ENCODE data around the gene TTL.
"Not testable (repeated sequence)": the region's sequence is repeated elsewhere in the genome, so short reads cannot be mapped to it uniquely, and the experiment has no call there.

The TTL gene

DNA sequence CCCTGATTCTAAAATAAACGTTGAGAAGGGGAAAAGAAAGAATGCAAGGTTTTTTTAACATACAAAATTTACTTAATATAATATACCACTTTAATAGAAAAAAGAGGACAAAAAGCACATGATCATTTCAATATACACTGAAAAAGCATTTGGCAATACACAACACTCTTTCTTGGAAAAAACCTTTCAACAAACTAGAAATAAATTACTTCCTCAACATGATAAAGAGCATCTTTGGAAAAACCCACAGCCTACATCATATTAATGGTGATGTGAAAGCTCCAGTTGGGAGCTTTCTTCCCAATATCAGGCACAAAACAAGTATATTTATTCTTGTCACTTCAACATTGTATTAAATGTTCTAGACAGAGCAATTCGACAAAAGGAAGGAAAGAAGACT lies 57.4 kb downstream of the TTL start:
- no peaks in the 10 kb centered on the region for H3K36me3 ChIP-seq (ENCODE audit: control insufficient read depth, insufficient read depth, low read length)
- H3K9ac ChIP-seq (ENCODE audit: low read length), result no peak overlapping the region
- H3K27me3 ChIP-seq (ENCODE audit: control insufficient read depth, insufficient read depth, low read length), result no peaks in the 10 kb centered on the region
- H3K27ac ChIP-seq (ENCODE audit: low read depth, low read length), result no peak overlapping the region
- H3K4me1 ChIP-seq (ENCODE audit: control insufficient read depth, insufficient read depth, low read length), result peaks cover 8% of the 10 kb centered on the region
- no peak overlapping the region for H3K4me3 ChIP-seq (ENCODE audit: low read length)

DNA sequence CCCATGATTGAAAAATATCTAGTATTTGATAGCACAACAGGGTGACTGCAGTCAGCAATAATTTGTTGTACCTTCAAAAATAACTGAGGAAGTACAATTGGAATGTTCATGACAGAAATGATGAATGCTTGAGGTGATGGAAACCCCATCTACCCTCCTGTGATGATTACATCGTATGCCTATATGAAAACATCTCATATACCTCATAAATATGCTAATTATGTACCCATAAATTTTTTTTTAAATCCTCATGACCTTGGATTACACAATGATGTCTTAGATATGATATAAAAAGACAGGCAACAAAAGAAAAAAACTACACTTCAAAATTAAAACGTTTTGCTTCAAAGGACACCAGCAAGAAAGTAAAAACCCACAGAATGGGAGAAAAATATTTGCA lies 59.0 kb downstream of the TTL start:
- Histone ChIP-seq H3K4me1 (ENCODE audit: control insufficient read depth, insufficient read depth, low read length) (peaks cover 8% of the 10 kb centered on the region), H3K9ac (ENCODE audit: low read length) (no peak overlapping the region), H3K27me3 (ENCODE audit: control insufficient read depth, insufficient read depth, low read length) (no peaks in the 10 kb centered on the region), H3K4me3 (ENCODE audit: low read length) (peak overlapping the region; percentile 92), H3K36me3 (ENCODE audit: control insufficient read depth, insufficient read depth, low read length) (no peaks in the 10 kb centered on the region), H3K27ac (ENCODE audit: low read depth, low read length) (no peak overlapping the region)

DNA sequence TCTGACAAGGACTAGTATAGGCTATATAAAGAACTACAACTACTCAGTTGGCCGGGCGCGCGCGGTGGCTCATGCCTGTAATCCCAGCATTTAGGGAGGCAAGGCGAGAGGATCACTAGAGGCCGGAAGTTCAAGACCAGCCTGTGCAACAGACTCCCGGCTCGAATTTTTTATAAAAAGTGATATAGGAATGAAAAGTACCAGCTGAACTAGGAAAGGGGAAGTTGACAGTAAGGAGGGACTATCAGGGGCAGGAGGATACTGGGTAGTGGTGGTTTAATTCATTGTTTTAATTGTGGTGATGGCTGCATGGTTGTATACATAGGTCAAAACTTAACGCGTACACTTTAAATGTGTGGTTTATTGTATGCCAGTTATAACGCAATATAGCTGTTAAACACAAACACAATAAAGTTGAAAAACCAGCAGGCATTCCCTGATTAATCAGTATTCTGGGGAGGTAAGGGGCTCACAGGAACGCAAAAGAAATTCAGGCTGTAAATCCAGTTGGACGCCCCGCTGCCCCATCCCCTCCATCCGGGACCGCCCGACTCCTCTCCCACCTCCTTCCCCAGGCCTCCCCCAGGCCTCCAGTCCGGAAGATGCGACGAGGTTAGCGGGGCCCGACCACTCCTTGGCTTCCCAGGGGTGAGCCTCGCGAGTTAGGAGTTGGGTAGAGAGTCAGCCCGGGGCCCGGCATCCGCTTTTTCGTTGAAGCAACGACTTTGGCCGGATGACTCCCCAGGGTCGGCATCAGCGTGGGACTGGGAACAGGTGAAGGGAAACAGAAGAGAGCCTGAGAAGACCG lies 59.6 kb downstream of the TTL start:
- no peaks in the 10 kb centered on the region for H3K27me3 ChIP-seq (ENCODE audit: control insufficient read depth, insufficient read depth, low read length)
- peaks cover 8% of the 10 kb centered on the region for H3K4me1 ChIP-seq (ENCODE audit: control insufficient read depth, insufficient read depth, low read length)
- H3K36me3 ChIP-seq (ENCODE audit: control insufficient read depth, insufficient read depth, low read length), result no peaks in the 10 kb centered on the region
- peak overlapping the region; percentile 92 for H3K4me3 ChIP-seq (ENCODE audit: low read length)
- peak overlapping the region; percentile 59 for H3K9ac ChIP-seq (ENCODE audit: low read length)
- peak overlapping the region; percentile 92 for H3K27ac ChIP-seq (ENCODE audit: low read depth, low read length)

DNA sequence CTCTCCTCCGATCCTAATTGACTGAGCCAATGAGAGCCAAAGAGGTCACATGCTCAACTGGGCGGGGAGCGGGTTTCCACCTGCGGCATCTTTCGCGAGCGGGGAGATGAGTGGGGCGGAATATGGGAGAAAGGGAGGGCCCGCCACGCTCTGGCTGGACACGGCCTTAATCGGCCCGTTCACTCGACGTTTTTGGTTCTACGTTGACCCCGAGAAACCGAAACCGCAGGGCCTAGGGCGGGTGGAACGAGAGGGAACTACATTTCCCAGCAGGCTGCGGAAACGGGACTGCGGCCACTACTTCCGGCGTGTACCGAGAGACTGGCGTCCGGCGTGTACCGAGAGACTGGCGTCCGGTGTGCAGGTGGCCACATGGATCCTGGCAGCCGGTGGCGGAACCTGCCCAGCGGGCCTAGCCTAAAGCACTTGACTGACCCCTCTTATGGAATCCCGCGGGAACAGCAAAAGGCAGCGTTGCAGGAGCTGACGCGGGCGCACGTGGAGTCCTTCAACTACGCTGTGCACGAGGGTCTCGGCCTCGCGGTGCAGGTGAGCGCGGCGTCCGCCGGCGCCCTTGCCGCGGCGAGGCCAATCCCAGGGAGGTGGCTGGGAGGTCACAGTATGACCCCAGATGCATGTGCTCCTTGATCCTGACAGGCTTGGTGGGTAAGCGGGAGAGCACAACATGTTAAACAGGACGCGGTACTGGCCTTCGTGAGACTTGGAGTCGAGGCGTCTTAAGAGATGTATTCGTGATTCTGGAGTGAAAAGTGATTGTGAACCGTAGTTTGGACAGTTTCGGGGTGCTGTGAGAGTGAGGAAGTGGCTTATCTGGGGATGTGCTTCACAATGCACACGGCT lies 60.4 kb downstream of the TTL start, which contains the start of gene POLR1B:
POLR1B (plus strand) TSS at position 343 of the 861 bp plus-strand sequence; CDS start at position 373, 30 bp downstream.
- Histone ChIP-seq H3K27ac (ENCODE audit: low read depth, low read length) (peak within 1 kb of the TSS; percentile 92), H3K9ac (ENCODE audit: low read length) (peak within 1 kb of the TSS; percentile 59), H3K4me3 (ENCODE audit: low read length) (peak within 1 kb of the TSS; percentile 92), H3K36me3 (ENCODE audit: control insufficient read depth, insufficient read depth, low read length) (peaks cover 5% of the 10 kb centered on the region), H3K4me1 (ENCODE audit: control insufficient read depth, insufficient read depth, low read length) (peaks cover 8% of the 10 kb centered on the region), H3K27me3 (ENCODE audit: control insufficient read depth, insufficient read depth, low read length) (no peaks in the 10 kb centered on the region)

DNA sequence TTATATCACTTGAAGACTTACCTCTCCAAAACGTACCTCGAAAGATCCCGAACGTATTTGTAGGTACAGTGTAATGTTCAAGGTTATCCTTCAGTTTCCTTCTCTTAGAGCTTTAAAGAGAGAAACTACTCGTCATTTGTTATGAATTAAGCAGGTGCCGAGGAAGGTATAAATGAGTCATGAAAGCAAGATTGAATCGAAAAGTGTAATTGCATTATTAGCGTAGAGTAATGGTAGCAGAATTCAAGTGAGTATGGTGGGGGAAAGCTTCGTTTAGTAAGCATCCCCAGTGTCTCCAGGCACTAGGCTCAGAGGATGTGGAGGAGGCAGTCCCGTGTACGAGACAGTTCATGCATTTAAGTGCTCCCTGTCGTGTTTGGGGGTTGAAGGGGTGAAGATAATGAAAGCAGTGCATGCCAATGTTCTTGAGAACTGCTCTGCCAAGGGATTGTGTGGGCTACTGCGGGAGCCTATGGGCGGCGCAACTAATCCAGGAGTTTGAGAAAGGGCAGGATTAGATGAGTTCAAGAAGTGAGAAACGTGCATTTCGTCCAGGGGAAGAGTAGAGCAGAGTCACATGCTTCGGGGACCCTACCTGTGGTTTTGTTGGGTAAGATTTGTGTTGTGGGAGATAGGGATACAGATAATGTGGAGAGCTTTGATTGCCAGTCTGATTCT lies 61.2 kb downstream of the TTL start:
- no peaks in the 10 kb centered on the region for H3K27me3 ChIP-seq (ENCODE audit: control insufficient read depth, insufficient read depth, low read length)
- H3K36me3 ChIP-seq (ENCODE audit: control insufficient read depth, insufficient read depth, low read length), result peaks cover 7% of the 10 kb centered on the region
- H3K4me1 ChIP-seq (ENCODE audit: control insufficient read depth, insufficient read depth, low read length), result peaks cover 8% of the 10 kb centered on the region
- H3K9ac ChIP-seq (ENCODE audit: low read length), result no peak overlapping the region
- no peak overlapping the region for H3K27ac ChIP-seq (ENCODE audit: low read depth, low read length)
- H3K4me3 ChIP-seq (ENCODE audit: low read length), result peak overlapping the region; percentile 92

DNA sequence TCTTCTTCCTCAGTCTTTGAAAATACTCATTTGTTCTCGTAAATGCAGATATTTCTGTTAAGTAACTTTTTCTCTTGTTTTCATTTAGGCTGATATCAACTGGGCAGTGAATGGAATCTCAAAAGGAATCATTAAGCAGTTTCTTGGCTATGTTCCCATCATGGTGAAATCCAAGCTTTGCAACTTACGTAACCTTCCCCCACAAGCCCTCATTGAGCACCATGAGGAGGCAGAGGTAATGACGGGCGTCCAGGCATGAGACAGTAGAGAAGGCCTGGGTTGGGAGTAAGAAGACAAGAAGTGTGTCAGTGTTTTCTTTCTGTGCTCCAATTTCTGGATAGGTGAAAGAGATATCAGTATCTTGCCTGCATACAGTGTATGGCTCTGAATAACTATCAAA lies 65.4 kb downstream of the TTL start:
- H3K36me3 ChIP-seq (ENCODE audit: control insufficient read depth, insufficient read depth, low read length), result peaks cover 14% of the 10 kb centered on the region
- H3K4me3 ChIP-seq (ENCODE audit: low read length), result no peak overlapping the region
- peaks cover 8% of the 10 kb centered on the region for H3K4me1 ChIP-seq (ENCODE audit: control insufficient read depth, insufficient read depth, low read length)
- no peak overlapping the region for H3K27ac ChIP-seq (ENCODE audit: low read depth, low read length)
- no peaks in the 10 kb centered on the region for H3K27me3 ChIP-seq (ENCODE audit: control insufficient read depth, insufficient read depth, low read length)
- H3K9ac ChIP-seq (ENCODE audit: low read length), result no peak overlapping the region

DNA sequence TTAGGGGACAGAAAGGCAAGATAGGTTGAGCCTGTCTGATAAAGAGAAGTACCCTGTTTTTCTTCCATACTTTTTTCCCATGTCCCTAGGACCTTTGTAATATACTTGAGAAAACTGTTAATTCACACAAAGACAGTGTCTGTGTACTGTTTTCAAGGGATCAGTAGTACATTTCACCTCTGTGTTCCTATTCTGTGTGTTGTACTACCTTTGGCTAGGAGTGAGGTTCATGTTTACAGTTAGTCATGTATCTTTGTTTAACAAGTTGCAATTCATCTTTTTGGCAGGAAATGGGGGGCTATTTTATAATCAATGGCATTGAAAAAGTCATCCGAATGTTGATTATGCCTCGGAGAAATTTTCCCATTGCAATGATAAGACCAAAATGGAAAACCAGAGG lies 67.0 kb downstream of the TTL start:
- H3K4me3 ChIP-seq (ENCODE audit: low read length), result no peak overlapping the region
- H3K27ac ChIP-seq (ENCODE audit: low read depth, low read length), result no peak overlapping the region
- no peak overlapping the region for H3K9ac ChIP-seq (ENCODE audit: low read length)
- no peaks in the 10 kb centered on the region for H3K4me1 ChIP-seq (ENCODE audit: control insufficient read depth, insufficient read depth, low read length)
- peaks cover 22% of the 10 kb centered on the region for H3K36me3 ChIP-seq (ENCODE audit: control insufficient read depth, insufficient read depth, low read length)
- no peaks in the 10 kb centered on the region for H3K27me3 ChIP-seq (ENCODE audit: control insufficient read depth, insufficient read depth, low read length)

DNA sequence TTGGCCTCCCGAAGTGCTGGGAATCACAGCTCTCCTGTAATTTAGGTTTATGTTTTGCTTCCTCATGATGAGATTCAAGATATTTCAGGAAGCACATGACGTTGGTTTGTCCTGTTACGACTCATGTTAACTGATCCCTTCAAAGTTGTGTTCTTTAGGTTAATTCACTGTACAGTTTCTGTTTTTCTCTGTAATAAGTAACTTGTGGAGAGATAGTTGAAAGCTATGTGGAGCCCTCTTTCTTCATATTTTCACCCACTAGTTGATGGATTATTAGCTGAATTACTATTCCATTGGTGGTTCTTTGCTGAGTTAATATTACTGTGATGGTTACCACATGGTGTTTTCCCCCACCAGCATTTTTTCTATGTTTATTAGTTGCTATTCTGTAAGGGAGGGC lies 84.1 kb downstream of the TTL start:
- H3K36me3 ChIP-seq (ENCODE audit: control insufficient read depth, insufficient read depth, low read length), result peaks cover 22% of the 10 kb centered on the region
- H3K27ac ChIP-seq (ENCODE audit: low read depth, low read length), result no peak overlapping the region
- H3K4me1 ChIP-seq (ENCODE audit: control insufficient read depth, insufficient read depth, low read length), result no peaks in the 10 kb centered on the region
- no peaks in the 10 kb centered on the region for H3K27me3 ChIP-seq (ENCODE audit: control insufficient read depth, insufficient read depth, low read length)
- H3K9ac ChIP-seq (ENCODE audit: low read length), result no peak overlapping the region
- no peak overlapping the region for H3K4me3 ChIP-seq (ENCODE audit: low read length)

DNA sequence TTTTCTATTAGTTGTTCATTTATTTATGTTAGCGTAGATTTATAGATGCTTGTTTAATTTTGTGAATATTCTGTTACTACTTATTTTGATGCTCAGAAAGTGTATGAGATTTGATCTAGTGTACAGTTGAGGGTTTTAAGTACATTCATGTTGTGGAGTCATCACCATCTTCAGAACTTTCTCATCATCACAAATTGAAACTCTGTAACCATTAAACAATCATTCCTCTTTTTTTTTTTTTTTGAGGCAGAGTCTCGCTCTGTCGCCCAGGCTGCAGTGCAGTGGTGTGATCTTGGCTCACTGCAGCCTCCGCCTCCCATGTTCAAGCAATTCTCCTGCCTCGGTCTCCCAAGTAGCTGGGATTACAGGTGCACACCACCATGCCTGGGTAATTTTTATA lies 84.6 kb downstream of the TTL start:
- not testable (repeated sequence) for H3K27ac ChIP-seq (ENCODE audit: low read depth, low read length); H3K27me3 ChIP-seq (ENCODE audit: control insufficient read depth, insufficient read depth, low read length); H3K4me3 ChIP-seq (ENCODE audit: low read length); H3K4me1 ChIP-seq (ENCODE audit: control insufficient read depth, insufficient read depth, low read length); H3K9ac ChIP-seq (ENCODE audit: low read length)
- peaks cover 24% of the 10 kb centered on the region for H3K36me3 ChIP-seq (ENCODE audit: control insufficient read depth, insufficient read depth, low read length)

DNA sequence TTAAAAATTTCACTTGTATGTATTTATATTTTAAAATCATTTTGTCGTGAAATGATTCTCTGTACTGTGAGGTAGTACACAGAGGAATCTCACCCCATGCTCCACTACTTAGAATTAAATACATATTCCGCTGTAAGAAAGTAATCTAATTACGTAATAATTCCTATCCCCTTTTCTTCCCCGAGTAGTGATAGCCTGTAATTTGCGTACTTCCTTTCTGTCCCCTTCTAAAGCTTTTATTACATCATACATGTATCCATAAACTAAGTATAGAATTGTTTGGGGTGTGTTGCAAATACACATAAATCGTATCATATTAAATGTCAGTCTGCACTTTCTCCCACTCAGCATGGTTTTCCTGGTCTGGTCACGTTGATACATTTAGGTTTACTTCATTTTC lies 90.0 kb downstream of the TTL start:
- Histone ChIP-seq H3K9ac (ENCODE audit: low read length) (no peak overlapping the region), H3K36me3 (ENCODE audit: control insufficient read depth, insufficient read depth, low read length) (peaks cover 34% of the 10 kb centered on the region), H3K4me1 (ENCODE audit: control insufficient read depth, insufficient read depth, low read length) (no peaks in the 10 kb centered on the region), H3K27ac (ENCODE audit: low read depth, low read length) (no peak overlapping the region), H3K4me3 (ENCODE audit: low read length) (no peak overlapping the region), H3K27me3 (ENCODE audit: control insufficient read depth, insufficient read depth, low read length) (no peaks in the 10 kb centered on the region)

DNA sequence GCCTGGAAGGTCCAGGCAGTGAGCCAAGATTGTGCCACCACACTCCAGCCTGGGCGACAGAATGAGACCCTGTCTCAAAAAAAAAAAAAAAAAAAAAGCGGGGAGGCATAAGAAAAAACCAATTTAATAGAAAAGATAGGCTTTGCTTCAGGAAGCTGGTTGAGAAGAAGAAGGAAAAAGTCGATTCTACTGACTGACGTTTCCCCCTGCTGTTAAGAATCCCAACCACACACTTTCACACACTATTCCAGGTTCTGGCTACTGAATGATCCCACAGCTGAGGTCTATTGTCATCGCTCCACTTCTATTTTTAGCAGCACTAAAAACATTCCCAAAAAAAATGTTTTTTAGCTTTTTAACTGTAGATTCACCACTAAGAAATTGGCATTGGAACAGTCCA lies 95.8 kb downstream of the TTL start:
- Histone ChIP-seq H3K36me3 (ENCODE audit: control insufficient read depth, insufficient read depth, low read length) (peaks cover 6% of the 10 kb centered on the region), H3K27ac (ENCODE audit: low read depth, low read length) (no peak overlapping the region), H3K9ac (ENCODE audit: low read length) (no peak overlapping the region), H3K4me1 (ENCODE audit: control insufficient read depth, insufficient read depth, low read length) (no peaks in the 10 kb centered on the region), H3K27me3 (ENCODE audit: control insufficient read depth, insufficient read depth, low read length) (no peaks in the 10 kb centered on the region), H3K4me3 (ENCODE audit: low read length) (no peak overlapping the region)

DNA sequence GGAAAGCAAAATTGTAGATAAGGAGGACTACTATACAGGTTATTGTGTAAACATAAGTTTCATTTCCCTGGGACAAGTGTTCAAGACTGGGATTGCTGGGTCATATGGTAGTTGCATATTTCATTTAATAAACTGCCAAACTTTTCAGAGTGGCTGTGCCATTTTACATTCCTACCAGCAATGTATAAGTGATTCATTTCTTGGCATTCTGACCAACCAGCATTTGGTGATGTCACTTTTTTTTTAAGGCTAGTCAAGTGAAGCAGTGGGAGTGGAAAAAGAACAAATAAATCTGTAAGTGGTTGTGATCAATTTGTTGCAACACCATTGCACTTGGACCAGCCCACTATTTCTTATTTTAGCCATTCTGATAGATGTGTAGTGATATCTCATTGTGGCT lies 97.3 kb downstream of the TTL start:
- H3K4me3 ChIP-seq (ENCODE audit: low read length), result no peak overlapping the region
- no peaks in the 10 kb centered on the region for H3K27me3 ChIP-seq (ENCODE audit: control insufficient read depth, insufficient read depth, low read length)
- H3K27ac ChIP-seq (ENCODE audit: low read depth, low read length), result no peak overlapping the region
- no peaks in the 10 kb centered on the region for H3K4me1 ChIP-seq (ENCODE audit: control insufficient read depth, insufficient read depth, low read length)
- no peak overlapping the region for H3K9ac ChIP-seq (ENCODE audit: low read length)
- peaks cover 6% of the 10 kb centered on the region for H3K36me3 ChIP-seq (ENCODE audit: control insufficient read depth, insufficient read depth, low read length)

All from rectal smooth muscle tissue (tissue), 1 donor.